Activated CD4-positive, alpha-beta T cell treated with anti-CD3 and anti-CD28 coated beads, Interleukin-2, amount 50 U/mL, for 1 hour (primary cell): Measurements from ENCODE around the gene A4GALT.

Experiments
- DNase-seq: peaks from one replicate; pipeline ENCODE4 v3.0.0-alpha.2; 2020

Gene A4GALT

GRCh38 chr22:42700901-42701300 lies 19.8 kb downstream of the A4GALT start:
- DNase-seq, result no peak

- DNase-seq, result no peak
Measured at GRCh38 chr22:42700355-42700754, 20.3 kb downstream of the A4GALT start.

- no peak for DNase-seq
Measured at GRCh38 chr22:42699976-42700352, 20.7 kb downstream of the A4GALT start.

GRCh38 chr22:42699281-42699975 lies 21.2 kb downstream of the A4GALT start:
- no peak for DNase-seq

- no peak for DNase-seq
Measured at GRCh38 chr22:42697542-42698013, 23.1 kb downstream of the A4GALT start.

GRCh38 chr22:42696331-42696967 lies 24.2 kb downstream of the A4GALT start:
- no peak for DNase-seq

GRCh38 chr22:42695294-42695693 lies 25.4 kb downstream of the A4GALT start:
- no peak for DNase-seq

GRCh38 chr22:42693763-42694683 lies 26.6 kb downstream of the A4GALT start:
- DNase-seq, result no peak

- DNase-seq, result no peak
Measured at GRCh38 chr22:42693055-42693762, 27.5 kb downstream of the A4GALT start.

GRCh38 chr22:42692239-42693054 lies 28.2 kb downstream of the A4GALT start:
- no peak for DNase-seq

- no peak for DNase-seq
Measured at GRCh38 chr22:42691440-42691839, 29.2 kb downstream of the A4GALT start.

- DNase-seq, result no peak
Measured at GRCh38 chr22:42688241-42689211, 32.1 kb downstream of the A4GALT start.

- DNase-seq, result no peak
Measured at GRCh38 chr22:42686756-42687491, 33.7 kb downstream of the A4GALT start.

DNA sequence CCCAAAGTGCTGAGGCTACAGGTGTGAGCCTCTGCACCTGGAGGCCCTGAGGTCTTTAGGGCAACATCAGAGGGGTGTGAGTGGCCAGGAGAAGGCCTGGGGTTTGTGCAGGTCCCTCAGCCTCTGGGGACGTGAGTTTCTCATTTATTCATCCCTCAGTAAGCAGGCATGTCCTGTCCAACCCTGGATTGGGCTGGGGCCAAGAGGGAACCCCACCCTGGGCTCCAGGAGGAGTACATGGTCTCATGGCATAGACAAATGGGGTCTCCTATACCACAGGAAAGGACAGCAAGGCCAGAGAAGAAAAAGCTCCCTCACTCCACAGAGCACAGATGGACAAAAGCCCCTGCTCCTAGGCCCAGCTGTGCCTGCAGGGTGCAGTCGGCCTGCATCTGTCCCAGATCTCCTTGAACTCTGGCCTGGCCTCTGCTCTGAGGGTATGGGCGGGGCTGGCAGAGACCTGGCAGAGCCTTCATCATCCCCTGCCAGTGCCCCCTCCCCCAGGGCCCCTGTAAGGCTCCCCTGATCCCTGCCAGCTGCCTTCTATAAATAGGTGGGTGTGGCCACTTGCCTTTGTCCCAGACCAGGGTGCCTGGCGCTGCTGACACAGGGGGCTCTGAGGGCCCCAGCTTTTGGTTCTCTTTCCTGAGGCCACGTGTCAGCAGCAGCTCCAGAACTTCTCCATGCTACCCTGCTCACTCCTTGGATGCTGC lies 34.6 kb downstream of the A4GALT start:
- no peak for DNase-seq

DNA sequence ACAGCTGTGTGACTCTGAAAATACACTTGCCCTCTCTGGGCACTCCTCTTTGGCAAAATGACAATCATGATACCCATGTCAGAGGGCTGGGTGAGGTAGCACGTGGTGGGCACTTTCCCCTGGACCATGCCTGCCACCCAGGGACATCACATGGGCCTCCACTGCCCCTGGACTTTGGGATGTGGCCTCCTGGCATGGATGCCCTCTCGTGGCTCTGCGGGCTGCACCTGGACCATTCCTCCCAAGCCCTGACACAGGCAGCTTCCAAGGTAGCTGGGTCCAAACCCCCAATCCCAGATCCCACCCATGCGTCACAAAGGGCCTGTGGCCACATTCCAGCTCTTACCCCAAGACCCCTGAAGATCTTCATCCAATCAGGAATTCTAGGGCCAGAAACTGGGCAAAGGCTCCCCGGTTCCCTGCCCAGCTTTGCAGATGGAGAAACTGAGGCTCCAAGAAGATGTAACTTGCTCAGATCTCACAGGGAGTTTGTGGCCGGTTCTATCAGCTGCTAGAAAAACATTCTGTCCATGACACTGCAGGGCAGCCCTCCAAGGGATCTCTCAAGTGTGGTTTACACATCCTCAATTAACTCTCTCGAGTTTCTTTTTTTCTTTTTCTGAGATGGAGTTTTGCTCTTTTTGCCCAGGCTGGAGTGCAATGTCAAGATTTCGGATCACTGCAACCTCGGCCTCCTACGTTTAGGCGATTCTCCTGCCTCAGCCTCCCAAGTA lies 36.0 kb downstream of the A4GALT start:
- no peak for DNase-seq

DNA sequence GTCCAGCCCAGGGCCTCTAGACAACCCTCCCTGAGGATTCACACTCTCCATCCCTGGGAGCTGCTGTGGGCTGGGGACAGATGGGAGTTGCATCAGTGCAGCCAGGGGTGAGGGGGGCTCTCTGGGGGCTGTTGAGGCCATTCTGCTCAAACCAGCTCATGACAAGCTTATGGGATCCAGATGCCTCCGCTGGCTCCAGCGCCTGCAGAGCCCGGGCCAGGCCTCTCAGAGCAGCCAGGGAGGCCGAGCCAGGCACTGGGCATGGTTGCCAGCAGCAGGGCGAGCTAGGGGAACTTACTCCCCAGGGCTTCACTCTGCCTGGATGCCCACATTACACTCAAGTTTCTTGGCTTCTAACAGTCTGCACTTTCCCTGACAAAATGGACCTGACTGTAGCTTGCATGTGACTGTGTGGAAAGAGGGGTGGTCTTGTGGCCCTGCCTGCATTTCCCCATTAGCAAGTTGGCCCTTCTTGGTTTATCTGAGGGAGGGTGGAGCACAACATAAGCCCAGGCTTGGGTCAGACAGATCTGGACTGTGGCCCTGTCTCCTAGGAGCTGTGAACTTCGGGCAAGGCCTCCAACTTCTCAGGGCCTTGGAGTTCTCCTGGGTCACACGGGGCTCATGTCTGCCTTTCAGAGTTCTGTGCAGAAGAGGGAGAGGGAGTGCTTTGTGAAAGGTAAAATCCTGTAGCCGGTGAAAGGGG lies 36.9 kb downstream of the A4GALT start:
- no peak for DNase-seq

- no peak for DNase-seq
Measured at GRCh38 chr22:42682113-42682851, 38.4 kb downstream of the A4GALT start.
